A549 (cell line): ENCODE data around the gene GOLGA6B. TPM values are rescaled to one million over a fixed set of nuclear protein-coding genes. Genes with fewer than 3 reads are reported as not detected.
"Not testable (repeated sequence)": the region's sequence is repeated elsewhere in the genome, so short reads cannot be mapped to it uniquely, and the experiment has no call there.

ENCODE experiments used
- ATAC-seq, 2 experiments: fragments of 200-7000 bp in 1 of 2; fragments of >200 bp in 1 of 2; cut with Nextera tagmentation in 1 of 2; cut with Tn5 transposase in 1 of 2; 3 replicates each; pipeline versions ENCODE4 v1.8.0 to v1.9.1; 2018 to 2020; ENCODE audit warnings: mild to moderate bottlenecking in 1 of 2, moderate library complexity in 1 of 2
- CTCF ChIA-PET: fragments of 300-600 bp; sonication (Branson Sonifier 250); formaldehyde crosslinking; extraction: SDS; loops from one replicate; lab custom pipeline; 2021; ENCODE audit warnings: antibody characterized with exemption, inconsistent platforms; lab: Yijun Ruan, JAX
- POLR2A ChIA-PET: fragments of 350-600 bp; formaldehyde crosslinking; extraction: SDS; loops from one replicate; lab custom pipeline; 2021; ENCODE audit warnings: antibody characterized with exemption, inconsistent platforms; lab: Yijun Ruan, JAX
- DNase-seq, 2 experiments: peaks; one replicate each; pipeline versions ENCODE4 v3.0.0 to v3.0.0-alpha.2; 2011 to 2016; ENCODE audit warnings: low read depth in 1 of 2, low spot score in 1 of 2
- FAIRE-seq: peaks from 2 replicates; lab custom pipeline; 2011; peaks lifted over from hg19 to GRCh38; lab: Jason Lieb, UNC
- H3K27ac ChIP-seq, 2 experiments: fragments of >200 bp; sonication (Bioruptor Twin); formaldehyde crosslinking; 3 replicates each; pipeline ENCODE4 v1.5.1; 2016 to 2017
- H3K4me1 ChIP-seq: fragments of >200 bp; sonication (Bioruptor Twin); formaldehyde crosslinking; 3 replicates; pipeline ENCODE4 v1.6.1; 2016
- H3K4me2 ChIP-seq: fragments of >200 bp; sonication (Bioruptor Twin); formaldehyde crosslinking; 3 replicates; pipeline ENCODE4 v1.6.1; 2016
- H3K4me3 ChIP-seq: fragments of >200 bp; sonication (Bioruptor Twin); formaldehyde crosslinking; 3 replicates; pipeline ENCODE4 v1.5.1; 2016
- H3K9me3 ChIP-seq: fragments of >200 bp; sonication (Bioruptor Twin); formaldehyde crosslinking; 3 replicates; pipeline ENCODE4 v1.6.1; 2016
- WGBS: methylation state at CpG from one replicate; pipeline ENCODE4 v1.1.6; 2017; ENCODE audit errors: missing lambda C conversion rate; 5-methylcytosine and 5-hydroxymethylcytosine counted together
- polyA plus RNA-seq, 4 experiments: library from polyadenylated mRNA; depleted of rRNA in 3 of 4; stranded (reverse); fragments of >200 nt; fragmentation: RNase III in 1 of 4; extraction: RNeasy Plus Mini Kit Qiagen cat#74134 plus additional on column Dnase treatment in 1 of 4; gene quantifications; 2 replicates in 3 of 4; 3 replicates in 1 of 4; pipeline ENCODE4 v1.2.3, GENCODE V29; 2011 to 2017
- small RNA-seq, 6 experiments: library from RNA; depleted of rRNA; stranded (forward); fragments of <200 nt; gene quantifications; one replicate each; pipeline ENCODE3, GENCODE V24; 2012

Gene GOLGA6B
- polyA plus RNA-seq, 2 of the 4 experiments (the other 2 are of a cell fraction), result not detected

DNA sequence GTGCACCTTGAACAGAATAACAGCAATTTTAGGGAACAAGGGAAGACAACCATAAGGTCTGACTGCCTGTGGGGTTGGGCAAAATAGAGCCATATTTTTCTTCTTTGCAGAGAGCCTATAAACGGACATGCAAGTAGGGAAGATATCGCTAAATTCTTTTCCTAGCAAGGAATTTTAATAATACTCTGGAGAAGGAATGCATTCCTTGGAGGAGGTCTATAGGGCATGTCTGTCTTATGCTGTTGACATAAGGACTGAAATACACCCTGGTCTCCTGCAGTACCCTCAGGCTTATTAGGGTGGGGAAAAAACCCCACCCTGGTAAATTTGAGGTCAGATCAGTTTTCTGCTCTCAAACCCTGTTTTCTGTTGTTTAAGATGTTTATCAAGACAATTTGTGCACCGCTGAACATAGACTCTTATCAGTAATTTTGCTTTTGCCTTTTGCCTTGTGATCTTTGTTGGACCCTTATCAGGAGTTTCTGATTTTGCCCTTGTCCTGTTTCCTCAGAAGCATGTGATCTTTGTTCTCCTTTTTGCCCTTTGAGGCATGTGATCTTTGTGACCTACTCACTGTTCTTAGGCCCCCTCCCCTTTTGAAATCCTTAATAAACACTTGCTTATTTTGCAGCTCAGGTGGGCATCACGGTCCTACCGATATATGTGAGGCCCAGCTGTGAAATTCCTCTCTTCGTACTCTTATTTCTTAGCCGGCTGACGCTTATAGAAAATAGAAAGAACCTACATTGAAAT is 54.2 kb downstream of the GOLGA6B start:
- ATAC-seq, H3K9me3 ChIP-seq, H3K4me2 ChIP-seq, FAIRE-seq, DNase-seq, POLR2A ChIA-PET, H3K27ac ChIP-seq, H3K4me1 ChIP-seq, H3K4me3 ChIP-seq: not testable (repeated sequence)
- 90% methylated on average over 8 of the region's 8 CpGs for WGBS
- CTCF ChIA-PET, result interaction anchor here (1.2 to 3.1 kb wide), 3 partner anchors 13 to 32 kb away, joined by 5 to 14 read pairs (median 8); partner anchors contain the start of genes BBS4 and HIGD2B

Small RNA genes within 50 kb of the gene (small RNA-seq; reads per million reads assigned to genes)
- gene RN7SL853P, result 0 reads per million in 6 experiments

Other genes starting within 250 kb of the GOLGA6B start
- 127 and 138 TPM in 2 replicates for gene ARIH1, start 180.4 kb upstream of the GOLGA6B start, polyA plus RNA-seq (2011; rRNA removed)
- 92.6 to 95.5 TPM (median 94.7 TPM) in 3 replicates for gene ARIH1, start 180.4 kb upstream of the GOLGA6B start, polyA plus RNA-seq (2017; fragmentation: RNase III; extraction: RNeasy Plus Mini Kit Qiagen cat#74134 plus additional on column Dnase treatment)
- not detected in 2 replicates for gene HIGD2B, start 31.5 kb downstream of the GOLGA6B start, polyA plus RNA-seq (2011; rRNA removed)
- not detected in 3 replicates for gene HIGD2B, start 31.5 kb downstream of the GOLGA6B start, polyA plus RNA-seq (2017; fragmentation: RNase III; extraction: RNeasy Plus Mini Kit Qiagen cat#74134 plus additional on column Dnase treatment)
- gene BBS4, start 31.5 kb downstream of the GOLGA6B start, polyA plus RNA-seq (2011; rRNA removed), result 40.4 and 43.3 TPM in 2 replicates
- gene BBS4, start 31.5 kb downstream of the GOLGA6B start, polyA plus RNA-seq (2017; fragmentation: RNase III; extraction: RNeasy Plus Mini Kit Qiagen cat#74134 plus additional on column Dnase treatment), result 22.4 to 25.4 TPM (median 22.6 TPM) in 3 replicates
- gene ADPGK, start 129.1 kb downstream of the GOLGA6B start, polyA plus RNA-seq (2011; rRNA removed), result 94.6 and 98.3 TPM in 2 replicates
- 56.6 to 62.5 TPM (median 60.3 TPM) in 3 replicates for gene ADPGK, start 129.1 kb downstream of the GOLGA6B start, polyA plus RNA-seq (2017; fragmentation: RNase III; extraction: RNeasy Plus Mini Kit Qiagen cat#74134 plus additional on column Dnase treatment)